Hypothalamus (tissue), 51 donors: ENCODE data around the gene SPTLC1.
"Not testable (repeated sequence)": the region's sequence is repeated elsewhere in the genome, so short reads cannot be mapped to it uniquely, and the experiment has no call there.

Source experiments
- DNase-seq, 51 donors: peaks; one replicate each; lab custom pipeline; 2025; lab: John Stamatoyannopoulos, UW

The SPTLC1 gene

DNA sequence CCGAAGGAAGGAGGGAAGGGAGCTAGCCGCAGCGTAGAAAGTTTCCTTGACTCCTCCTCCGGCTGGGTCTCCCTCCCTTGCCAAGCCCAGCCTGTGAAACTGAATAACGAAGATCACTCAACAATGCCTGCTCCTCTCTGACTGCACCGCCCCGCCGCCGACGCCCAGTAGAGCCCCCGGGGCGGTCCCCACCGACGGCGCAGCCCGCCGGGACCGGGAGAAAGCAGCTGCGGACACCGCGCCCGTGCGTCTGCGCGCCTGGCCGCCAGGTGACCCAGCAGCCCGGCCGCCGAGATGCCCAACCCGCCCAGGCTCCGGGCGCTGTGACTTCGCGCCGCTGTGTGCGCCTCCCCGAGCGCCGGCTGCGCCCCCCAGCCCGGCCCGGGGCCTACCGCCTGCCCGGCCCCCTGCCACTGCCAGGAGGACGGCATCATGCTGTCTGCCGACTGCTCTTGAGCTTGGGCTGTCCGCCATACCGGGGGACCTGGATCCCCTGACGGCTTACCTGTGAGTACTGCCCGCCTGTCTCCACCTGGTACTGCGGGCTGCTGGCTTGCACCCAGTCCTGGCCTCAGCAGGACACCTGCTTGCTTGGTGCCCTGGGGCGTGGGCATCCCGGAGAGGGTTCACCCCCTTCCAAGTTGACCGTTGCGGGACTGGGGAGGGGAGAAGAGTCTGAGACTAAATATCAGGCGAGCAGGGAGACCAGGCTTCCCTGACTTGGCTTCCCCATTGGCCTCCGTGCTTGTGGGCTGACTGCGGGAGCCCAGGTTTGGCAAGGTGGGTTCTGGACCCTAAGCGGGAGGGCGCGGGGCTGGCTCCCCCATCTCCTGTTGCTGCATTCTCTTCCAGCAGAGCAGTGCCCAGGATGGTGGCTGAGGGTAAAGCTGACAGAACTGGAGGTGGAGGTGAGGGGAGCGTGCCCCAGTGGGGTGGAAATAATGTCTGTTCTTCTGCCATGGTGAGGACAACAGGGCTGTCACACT lies 26.2 kb upstream of the SPTLC1 start:
- DNase-seq = no peak

- DNase-seq = no peak
These were observed 25.5 kb upstream of the SPTLC1 start for GRCh38 chr9:92140754-92141143.

DNA sequence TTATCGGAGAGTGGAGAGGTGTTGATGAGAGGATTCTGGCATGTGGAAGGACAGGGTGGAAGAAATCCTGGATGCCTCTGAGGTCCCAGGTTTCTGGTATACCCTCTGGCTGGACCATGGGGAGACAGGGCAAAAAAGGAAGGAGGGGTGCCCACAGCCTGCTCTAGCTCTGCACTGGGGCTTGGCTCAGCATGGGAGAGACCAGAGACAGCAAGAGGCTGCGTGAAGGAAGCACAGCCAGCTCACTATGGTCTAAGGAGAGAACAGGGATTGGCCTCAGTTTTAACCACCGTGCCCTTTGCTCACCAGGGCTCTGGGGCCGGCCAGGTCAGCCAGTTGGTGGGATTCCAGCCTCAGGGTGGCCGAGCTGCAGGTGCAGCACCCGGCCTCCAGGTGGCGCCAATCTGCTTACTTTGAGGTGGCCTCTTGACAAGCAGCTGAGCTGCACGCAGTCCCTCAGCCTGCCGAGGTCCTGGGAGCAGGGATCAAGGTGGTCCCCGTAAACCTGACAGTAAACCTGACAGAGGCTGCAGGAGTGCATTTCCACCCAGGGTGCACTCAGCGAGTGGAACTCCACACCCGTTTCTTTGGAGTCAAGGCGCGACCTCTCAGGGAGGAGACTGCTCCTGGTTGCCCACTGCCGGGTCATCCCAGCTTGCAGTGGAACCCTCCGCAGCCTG lies 25.0 kb upstream of the SPTLC1 start:
- peak in 38 of 51 donors; percentile 11 to 68 (median 36) for DNase-seq

- not testable (repeated sequence) for DNase-seq
These were observed 23.8 kb upstream of the SPTLC1 start for GRCh38 chr9:92138960-92139540.

- DNase-seq = peak in 41 of 51 donors; percentile 3 to 81 (median 37)
These were observed 23.1 kb upstream of the SPTLC1 start for GRCh38 chr9:92138157-92138959.

GRCh38 chr9:92136184-92136858 lies 21.1 kb upstream of the SPTLC1 start:
- DNase-seq = no peak

- DNase-seq = no peak
These were observed 20.4 kb upstream of the SPTLC1 start for GRCh38 chr9:92135576-92135975.

- DNase-seq = peak in 45 of 51 donors; percentile 16 to 84 (median 58)
These were observed 18.9 kb upstream of the SPTLC1 start for GRCh38 chr9:92133949-92134604.

DNA sequence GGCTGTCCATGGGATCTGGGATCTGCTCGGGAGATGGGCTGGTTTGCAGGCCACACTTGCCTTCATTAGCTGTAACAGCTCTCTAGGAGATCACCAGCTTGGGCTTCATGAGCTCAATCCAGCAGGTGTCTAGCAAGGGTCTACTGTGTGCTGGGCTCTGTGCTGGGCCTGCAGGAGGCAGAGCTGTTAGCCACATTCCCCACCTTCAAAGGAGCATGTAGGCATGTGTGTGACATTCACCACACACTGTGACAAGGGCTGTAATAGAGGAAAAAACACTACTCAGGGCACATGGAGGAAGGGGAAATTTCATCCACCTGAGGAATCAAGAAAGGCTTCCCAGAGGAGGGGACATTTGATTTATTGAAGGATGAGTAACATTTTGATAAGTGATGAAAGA lies 17.7 kb upstream of the SPTLC1 start:
- not testable (repeated sequence) for DNase-seq

DNA sequence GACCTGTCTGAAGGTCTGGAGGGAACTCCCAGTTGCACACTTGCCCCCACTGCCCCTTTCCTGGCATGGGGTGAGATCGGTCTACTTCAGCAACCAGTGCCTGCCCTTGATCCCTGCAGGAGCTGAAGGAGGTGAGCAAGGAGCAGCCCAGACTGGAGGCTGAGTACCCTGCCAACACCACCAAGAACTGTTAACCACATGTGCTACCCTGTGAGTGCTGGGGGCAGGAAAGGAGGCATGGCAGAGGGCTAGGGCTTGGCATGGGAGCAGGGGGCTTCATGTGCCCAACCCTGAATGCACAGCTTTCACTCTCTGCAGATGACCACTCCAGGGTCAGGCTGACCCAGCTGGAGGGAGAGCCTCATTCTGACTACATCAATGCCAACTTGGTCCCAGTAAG lies 17.3 kb upstream of the SPTLC1 start:
- DNase-seq = no peak

GRCh38 chr9:92122800-92123199 lies 7.6 kb upstream of the SPTLC1 start:
- no peak for DNase-seq

GRCh38 chr9:92122061-92122460 lies 6.8 kb upstream of the SPTLC1 start:
- DNase-seq = no peak

DNA sequence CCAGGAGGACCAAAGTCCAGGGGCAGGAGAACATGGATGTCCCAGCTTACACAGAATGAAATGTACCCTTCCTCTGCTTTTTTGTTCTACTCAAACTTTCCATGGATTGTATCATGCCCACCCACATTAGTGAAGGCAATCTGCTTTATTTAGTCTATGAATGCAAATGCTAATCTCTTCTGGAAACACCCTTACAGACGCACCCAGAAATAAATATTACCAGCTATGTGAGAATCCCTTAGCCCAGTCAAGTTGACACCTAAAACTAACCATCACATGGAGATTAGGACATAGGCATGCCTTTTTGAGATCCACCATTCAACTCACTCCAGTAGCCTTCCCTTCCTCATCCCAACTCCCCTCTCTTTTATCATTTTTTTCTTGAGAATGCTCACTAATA lies 6.1 kb upstream of the SPTLC1 start:
- DNase-seq = no peak

- DNase-seq = no peak
These were observed 4.9 kb upstream of the SPTLC1 start for GRCh38 chr9:92120138-92120537.

- DNase-seq = no peak
These were observed 4.4 kb upstream of the SPTLC1 start for GRCh38 chr9:92119586-92119985.

DNA sequence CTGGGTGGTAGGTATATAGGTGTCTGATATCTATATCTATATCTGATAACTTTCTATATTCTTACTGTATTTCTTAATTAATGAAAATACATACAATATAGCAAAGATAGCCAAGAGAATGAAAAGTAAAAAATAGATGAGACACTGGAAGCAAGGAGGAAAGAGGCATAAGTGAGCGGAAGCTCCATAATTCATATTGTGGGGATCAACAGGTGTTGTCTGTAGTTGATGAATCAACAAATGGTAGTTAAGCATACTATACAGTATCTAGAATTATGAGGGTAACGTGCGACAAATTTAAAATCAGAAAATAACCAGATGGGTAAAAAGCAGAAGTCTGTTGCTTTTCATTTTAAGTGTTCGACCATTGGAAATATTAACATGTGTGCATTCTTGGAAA lies 7.1 kb downstream of the SPTLC1 start:
- DNase-seq = no peak

- DNase-seq = not testable (repeated sequence)
These were observed 9.6 kb downstream of the SPTLC1 start for GRCh38 chr9:92105446-92106225.

DNA sequence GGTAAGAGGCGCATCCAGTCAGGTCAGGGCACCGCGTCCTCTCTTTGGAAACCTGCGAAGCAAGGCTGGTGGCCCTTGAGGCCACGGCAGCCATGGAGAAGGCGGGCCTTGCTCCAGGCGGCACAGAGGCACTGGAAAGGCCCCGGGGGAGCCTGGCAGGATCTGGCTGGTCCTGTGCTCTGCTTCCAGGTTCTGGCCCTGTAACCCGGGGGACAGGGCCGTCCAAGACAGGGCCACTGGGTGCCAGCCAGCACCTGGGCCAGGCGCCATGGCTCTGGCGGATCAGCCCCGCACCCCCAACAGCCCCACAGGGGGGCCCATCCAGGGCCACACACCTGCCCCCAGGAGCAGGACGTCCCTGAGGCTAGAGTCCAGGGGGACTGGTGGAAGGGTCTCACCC lies 11.6 kb downstream of the SPTLC1 start:
- DNase-seq = not testable (repeated sequence)
